Superior temporal gyrus (tissue), 1 donor: Measurements from ENCODE around the gene IL17A.

ENCODE experiments used
- DNase-seq: peaks from one replicate; pipeline ENCODE4 v3.0.0-alpha.2; 2016; ENCODE audit errors: extremely low spot score

Gene IL17A

GRCh38 chr6:52216932-52217575, 30.9 kb downstream of the IL17A start:
- no peak for DNase-seq

DNA sequence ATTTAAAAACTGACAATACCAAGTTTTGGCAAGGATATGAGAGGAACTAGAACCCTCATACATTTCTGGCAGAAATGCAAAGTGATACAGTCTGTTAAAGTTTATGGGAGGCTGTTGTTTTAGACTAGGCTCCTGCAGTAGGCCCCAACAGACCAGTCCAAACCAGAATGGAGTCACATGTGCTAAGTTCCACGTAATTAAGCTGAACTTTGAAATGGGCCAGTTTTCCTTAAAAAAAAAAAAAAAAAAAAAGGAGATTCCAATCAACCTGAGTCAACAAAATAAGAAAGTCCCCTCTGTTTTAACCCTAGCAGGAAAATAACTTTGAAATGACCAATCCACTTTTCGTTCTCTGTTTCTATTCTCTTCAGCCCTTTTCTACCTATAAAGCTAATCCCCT, 31.6 kb downstream of the IL17A start:
- no peak for DNase-seq

DNA sequence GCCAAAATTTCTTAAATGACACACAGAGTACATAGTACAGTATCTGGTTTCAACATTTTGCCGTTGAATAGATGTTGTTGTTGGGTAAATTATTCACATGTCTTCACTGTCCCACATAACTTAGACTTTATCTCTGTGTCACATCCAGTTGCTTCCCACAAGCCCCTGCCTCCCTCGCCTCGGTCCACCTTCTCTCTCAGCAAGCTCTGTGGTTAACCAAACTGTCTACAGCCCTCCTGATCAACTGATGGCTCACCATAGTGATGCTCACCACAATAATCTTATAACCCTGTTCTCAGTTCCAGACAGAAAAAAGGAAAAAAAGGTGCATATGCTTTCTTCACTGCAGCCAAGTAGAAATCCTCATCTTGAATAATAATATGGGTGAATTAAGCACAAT, 35.1 kb downstream of the IL17A start:
- no peak for DNase-seq

- DNase-seq, result no peak
Measured at GRCh38 chr6:52227495-52227894, 41.3 kb downstream of the IL17A start.

DNA sequence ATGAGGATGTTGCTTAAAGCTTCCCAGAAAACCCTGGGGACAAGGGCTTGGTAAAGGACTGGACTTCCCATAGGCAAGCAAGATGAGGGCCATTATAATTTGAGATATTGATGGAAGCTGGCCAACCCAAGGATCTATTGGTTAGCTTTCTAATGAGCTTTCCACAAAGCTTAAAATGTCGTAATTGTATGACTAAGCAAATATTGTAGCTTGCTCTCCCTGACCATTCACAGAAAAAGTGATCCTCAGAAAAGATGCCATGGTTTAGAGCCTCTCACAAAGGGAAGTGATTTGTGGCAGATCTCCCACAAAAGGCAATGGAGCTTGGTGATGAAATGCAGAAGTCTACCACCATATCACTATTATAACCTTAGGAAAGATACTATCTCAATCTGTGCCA, 44.5 kb downstream of the IL17A start:
- no peak for DNase-seq

DNA sequence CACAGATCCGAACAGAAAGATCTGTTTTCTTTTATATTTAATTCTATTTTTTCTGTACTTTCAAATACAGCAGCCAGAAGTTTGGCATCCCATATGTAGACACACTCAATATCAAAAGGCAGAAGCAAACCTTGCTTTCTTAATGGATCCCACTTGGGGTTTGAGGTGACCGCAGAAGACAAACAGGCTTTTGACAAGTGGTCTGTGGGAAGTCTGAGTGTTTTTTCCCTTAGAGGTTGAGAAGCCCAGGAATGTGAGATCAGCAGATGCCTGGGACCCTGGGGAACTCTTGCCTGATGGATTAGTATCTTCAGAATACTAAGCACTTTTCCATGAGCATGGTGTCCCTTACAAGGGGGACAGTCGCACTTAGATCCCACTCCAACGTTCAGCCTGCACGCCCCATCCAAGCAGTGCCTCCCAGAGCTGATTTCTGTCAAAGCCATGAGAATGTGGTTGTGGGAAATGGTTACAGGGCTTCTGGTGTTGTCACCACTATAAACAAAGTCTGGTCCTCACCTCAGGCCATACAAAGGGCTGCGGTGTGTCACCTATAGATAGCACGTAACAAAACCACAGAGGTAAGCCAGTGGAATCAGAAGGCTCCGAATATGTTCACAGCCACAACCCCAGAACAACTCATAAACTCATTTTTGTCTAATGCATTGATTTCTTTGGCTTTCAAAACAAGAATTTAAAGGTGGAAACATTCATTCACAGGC, 45.4 kb downstream of the IL17A start:
- no peak for DNase-seq

GRCh38 chr6:52233005-52233404, 46.8 kb downstream of the IL17A start:
- no peak for DNase-seq

DNA sequence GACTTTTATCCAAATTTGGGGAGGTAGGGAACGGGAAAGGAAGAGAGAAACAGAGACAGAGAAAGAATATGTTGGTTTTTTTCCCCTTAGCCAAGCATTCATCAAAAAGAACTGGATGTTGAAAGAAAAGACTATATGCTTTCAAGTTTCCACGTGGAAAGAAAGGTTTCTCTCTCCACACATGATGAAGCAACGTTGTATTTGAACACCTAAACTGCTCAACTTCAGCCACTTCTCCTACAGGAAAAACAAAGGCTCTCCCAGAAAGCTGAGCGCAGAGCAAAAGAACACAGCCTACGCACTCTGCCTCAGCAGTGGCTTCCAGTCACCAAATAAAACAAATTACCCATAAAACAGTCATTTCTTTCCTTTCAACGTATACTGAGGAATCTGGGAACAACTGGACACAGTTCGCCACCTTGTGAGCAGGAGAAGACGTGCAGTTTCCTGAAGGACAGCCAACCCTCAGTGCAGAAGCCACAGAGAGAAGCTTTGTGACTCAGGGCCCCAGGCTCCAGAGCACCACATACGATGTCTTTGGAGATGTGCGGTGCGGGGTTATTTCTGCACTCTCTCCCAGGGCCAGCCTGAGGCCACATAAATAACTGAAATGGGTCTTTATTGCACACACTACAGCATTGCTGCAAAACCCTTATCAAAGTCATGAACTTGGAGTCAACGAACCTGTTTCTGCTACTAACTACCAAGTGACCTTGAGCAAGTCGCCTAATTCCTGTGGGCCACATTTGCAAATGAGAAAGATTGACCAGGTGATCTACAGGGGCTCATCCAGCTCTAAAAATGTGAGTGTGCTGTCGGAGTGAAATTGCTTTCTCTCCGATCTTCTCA, 48.0 kb downstream of the IL17A start:
- DNase-seq, result no peak
